Thymus (tissue), 11 donors: Measurements from ENCODE around the gene TMPRSS12. TPM values are rescaled to one million over a fixed set of nuclear protein-coding genes. Genes with fewer than 3 reads are reported as not detected.
"Not testable (repeated sequence)": the region's sequence is repeated elsewhere in the genome, so short reads cannot be mapped to it uniquely, and the experiment has no call there.

ENCODE experiments used
- DNase-seq, 9 donors: peaks; one replicate each; pipeline ENCODE4 v3.0.0-alpha.2; 2013; ENCODE audit warnings: low spot score in 9 of 9, low read depth in 6 of 9, missing footprints in 1 of 9
- H3K27ac ChIP-seq, 2 donors: one replicate each; pipeline ENCODE4 v1.5.1; 2013; ENCODE audit warnings: control low read depth in 1 of 2, low read depth in 1 of 2, low read length in 1 of 2, mild to moderate bottlenecking in 1 of 2, moderate library complexity in 1 of 2
- H3K27me3 ChIP-seq, 2 donors: one replicate each; pipeline ENCODE4 v1.5.1; 2013; ENCODE audit warnings: low read length in 1 of 2; ENCODE audit not compliant: control insufficient read depth in 2 of 2, insufficient read depth in 1 of 2
- H3K36me3 ChIP-seq, 2 donors: one replicate each; pipeline ENCODE4 v1.5.1; 2013; ENCODE audit warnings: low read length in 1 of 2, mild to moderate bottlenecking in 1 of 2, moderate library complexity in 1 of 2; ENCODE audit not compliant: control insufficient read depth in 2 of 2, insufficient read depth in 2 of 2
- H3K4me1 ChIP-seq, 2 donors: one replicate each; pipeline ENCODE4 v1.5.1; 2013; ENCODE audit warnings: low read length in 2 of 2; ENCODE audit not compliant: control insufficient read depth in 2 of 2, insufficient read depth in 2 of 2
- H3K4me3 ChIP-seq, 2 donors: one replicate each; pipeline ENCODE4 v1.5.1; 2013; ENCODE audit warnings: low read length in 2 of 2, control low read depth in 1 of 2, mild to moderate bottlenecking in 1 of 2
- H3K9me3 ChIP-seq, 2 donors: one replicate each; pipeline ENCODE4 v1.5.1; 2013; ENCODE audit warnings: low read length in 1 of 2, mild to moderate bottlenecking in 1 of 2; ENCODE audit not compliant: control insufficient read depth in 2 of 2, insufficient read depth in 1 of 2
- WGBS: extraction: QIAGEN DNeasy Blood & Tissue Kit; methylation state at CpG from one replicate; pipeline ENCODE4 v1.1.7; 2013; 5-methylcytosine and 5-hydroxymethylcytosine counted together
- polyA plus RNA-seq: library from polyadenylated mRNA; stranded (reverse); fragments of 200-250 nt; gene quantifications from one replicate; pipeline ENCODE4 v1.2.3, GENCODE V29; 2013
- total RNA-seq: library from RNA; stranded (reverse); fragments of 120-200 nt; gene quantifications from one replicate; pipeline ENCODE4 v1.2.4, GENCODE V29; 2013
- donor health status: healthy.

Gene TMPRSS12
- total and polyA plus RNA-seq, 2 donors, result not detected

DNA sequence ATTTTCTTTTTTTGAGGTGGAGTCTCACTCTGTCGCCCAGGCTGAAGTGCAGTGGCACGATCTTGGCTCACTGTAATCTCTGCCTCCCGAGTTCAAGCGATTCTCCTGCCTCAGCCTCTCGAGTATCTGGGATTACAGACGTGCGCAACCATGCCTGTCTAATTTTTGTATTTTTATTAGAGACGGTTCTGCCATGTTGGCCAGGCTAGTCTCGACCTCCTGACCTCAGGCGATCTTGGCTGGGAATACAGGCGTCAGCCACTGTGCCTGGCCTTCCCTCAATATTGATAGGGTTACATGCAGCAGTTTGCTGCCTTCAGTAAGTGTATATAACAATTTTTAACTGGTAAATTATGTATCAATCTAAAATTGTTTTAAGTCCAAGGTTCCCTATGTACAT lies 19.0 kb upstream of the TMPRSS12 start:
- H3K9me3 ChIP-seq, DNase-seq, H3K4me3 ChIP-seq, H3K27me3 ChIP-seq, H3K4me1 ChIP-seq, H3K27ac ChIP-seq, H3K36me3 ChIP-seq: not testable (repeated sequence)
- 99% methylated on average over 11 of the region's 11 CpGs for WGBS

DNA sequence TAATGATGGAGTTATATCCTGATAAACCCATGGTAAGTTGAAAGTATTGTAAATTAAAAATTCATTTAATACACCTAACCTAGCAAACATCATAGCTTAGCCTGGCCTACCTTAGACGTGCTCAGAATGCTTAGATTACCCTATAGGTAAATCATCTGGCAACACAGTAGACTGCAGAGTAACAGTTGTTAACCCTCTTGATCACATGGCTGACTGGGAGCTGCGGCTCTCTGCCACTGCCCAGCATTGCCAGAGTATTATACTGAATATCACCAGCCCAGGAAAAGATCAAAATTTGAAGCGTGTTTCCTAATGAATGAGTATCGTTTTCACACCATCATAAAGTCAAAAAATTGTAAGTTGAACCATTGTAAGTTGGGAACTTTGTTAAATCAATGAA lies 17.8 kb upstream of the TMPRSS12 start:
- no peaks in the 10 kb centered on the region for H3K9me3 ChIP-seq
- peaks cover 0 to 4% of the 10 kb centered on the region in 2 donors for H3K36me3 ChIP-seq
- H3K27me3 ChIP-seq, result no peaks in the 10 kb centered on the region
- peak overlapping the region in 1 of 2 donors; percentile 69 for H3K27ac ChIP-seq
- peaks cover 2 to 4% of the 10 kb centered on the region in 2 donors for H3K4me1 ChIP-seq
- DNase-seq, result no peak
- H3K4me3 ChIP-seq, result no peak overlapping the region
- 67% methylated on average over 4 of the region's 4 CpGs for WGBS

DNA sequence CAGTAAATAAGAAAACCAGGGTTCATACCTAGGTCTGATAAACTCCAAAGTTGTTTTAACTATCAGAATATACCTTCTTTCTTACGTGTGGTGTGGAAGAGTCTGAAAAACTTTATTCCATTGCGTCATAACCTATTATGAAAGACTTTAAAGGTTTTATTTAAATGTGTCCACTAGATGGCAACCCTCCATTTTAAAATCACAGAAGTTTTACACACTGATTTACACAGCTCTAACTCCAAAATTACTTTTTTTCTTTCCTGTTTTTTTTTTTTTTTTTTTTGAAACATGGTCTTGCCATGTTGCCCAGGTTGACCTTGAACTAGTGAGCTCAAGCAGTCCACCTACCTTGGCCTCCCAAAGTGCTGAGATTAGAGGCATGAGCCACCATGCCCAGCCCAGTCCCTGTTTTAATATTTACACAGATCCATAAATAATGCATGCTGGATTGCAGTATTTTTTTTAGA lies 17.3 kb upstream of the TMPRSS12 start:
- DNase-seq, result peak; percentile 11 to 83 (median 63)
- Histone ChIP-seq H3K9me3 (no peaks in the 10 kb centered on the region), H3K4me1 (peaks cover 2 to 4% of the 10 kb centered on the region in 2 donors), H3K36me3 (peaks cover 0 to 4% of the 10 kb centered on the region in 2 donors), H3K27ac (peak overlapping the region in 1 of 2 donors; percentile 69), H3K4me3 (no peak overlapping the region), H3K27me3 (no peaks in the 10 kb centered on the region)
- WGBS, result 6% methylated on average over 2 of the region's 2 CpGs

GRCh38 chr12:50828121-50828520 lies 14.6 kb upstream of the TMPRSS12 start:
- H3K27me3 ChIP-seq, result no peaks in the 10 kb centered on the region
- 95% methylated on average over 1 of the region's 1 CpG for WGBS
- H3K27ac ChIP-seq, result no peak overlapping the region
- H3K4me3 ChIP-seq, result no peak overlapping the region
- no peak for DNase-seq
- no peaks in the 10 kb centered on the region for H3K36me3 ChIP-seq
- peaks cover 2 to 4% of the 10 kb centered on the region in 2 donors for H3K4me1 ChIP-seq
- H3K9me3 ChIP-seq, result peaks cover 0 to 5% of the 10 kb centered on the region in 2 donors

DNA sequence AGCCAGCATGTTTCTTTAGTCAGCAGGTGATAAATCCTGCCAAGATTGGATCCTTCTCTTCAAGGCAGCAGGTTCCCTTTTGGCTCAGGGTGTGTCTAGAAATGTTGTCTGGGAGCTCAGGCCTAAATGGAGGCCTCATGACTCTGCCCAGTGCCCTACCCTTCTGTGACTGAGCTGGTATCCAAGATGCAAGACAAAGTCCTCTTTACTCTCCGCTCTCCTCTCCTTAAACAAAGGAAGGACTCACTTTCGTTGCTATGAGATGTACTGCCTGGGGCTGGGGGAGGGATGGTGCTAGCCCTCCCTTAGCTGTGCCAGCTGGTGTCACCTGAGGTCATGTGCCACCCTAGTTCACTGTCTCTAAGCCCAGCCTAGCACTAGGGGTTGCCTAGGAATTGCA lies 13.8 kb upstream of the TMPRSS12 start:
- 94% methylated on average over 2 of the region's 2 CpGs for WGBS
- H3K9me3 ChIP-seq, result peaks cover 0 to 7% of the 10 kb centered on the region in 2 donors
- no peaks in the 10 kb centered on the region for H3K36me3 ChIP-seq
- no peak for DNase-seq
- H3K27ac ChIP-seq, result no peak overlapping the region
- H3K4me1 ChIP-seq, result peaks cover 2 to 4% of the 10 kb centered on the region in 2 donors
- H3K4me3 ChIP-seq, result no peak overlapping the region
- no peaks in the 10 kb centered on the region for H3K27me3 ChIP-seq

DNA sequence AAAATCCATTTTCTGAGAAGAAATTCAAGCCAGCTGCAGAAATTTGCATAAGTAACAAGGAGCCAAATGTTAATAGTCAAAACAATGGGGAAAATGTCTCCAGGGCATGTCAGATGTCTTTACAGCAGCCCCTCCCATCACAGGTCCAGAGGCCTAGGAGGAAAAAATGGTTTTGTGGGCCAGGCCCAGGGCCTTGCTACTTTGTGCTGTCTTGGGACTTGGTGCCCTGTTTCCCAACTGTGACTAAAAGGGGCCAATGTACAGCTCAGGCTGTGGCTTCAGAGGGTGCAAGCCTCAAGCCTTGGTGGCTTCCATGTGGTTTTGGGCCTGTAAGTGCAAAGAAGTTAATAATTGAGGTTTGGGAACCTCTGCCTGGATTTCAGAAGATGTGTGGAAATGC lies 8.9 kb upstream of the TMPRSS12 start:
- not testable (repeated sequence) for H3K36me3 ChIP-seq, DNase-seq, H3K4me3 ChIP-seq

DNA sequence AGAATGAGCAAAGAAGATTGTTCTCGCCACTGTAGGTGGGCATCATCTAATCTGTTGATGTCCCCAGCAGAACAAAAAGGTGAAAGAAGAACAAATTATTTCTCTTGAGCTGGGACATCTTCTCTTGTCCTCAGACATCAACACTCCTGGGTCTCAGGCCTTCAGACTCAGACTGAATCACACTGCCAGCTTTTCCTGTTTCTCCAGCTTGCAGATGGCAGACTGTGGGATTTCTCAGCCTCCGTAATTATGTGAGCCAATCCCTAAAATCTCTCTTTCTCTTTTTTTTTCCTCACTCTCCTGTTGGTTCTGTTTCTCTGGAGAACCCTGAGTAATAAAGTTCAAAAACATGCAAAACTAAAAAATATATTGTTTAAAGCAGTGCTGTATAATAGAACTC lies 3.7 kb upstream of the TMPRSS12 start:
- H3K4me3 ChIP-seq, result no peak overlapping the region
- 94% methylated on average over 2 of the region's 2 CpGs for WGBS

More for the DNA sequence above, 8.9 kb upstream of the TMPRSS12 start:
- not testable (repeated sequence) for H3K4me1 ChIP-seq, H3K27ac ChIP-seq, H3K27me3 ChIP-seq
- peaks cover 2 to 15% of the 10 kb centered on the region in 2 donors for H3K9me3 ChIP-seq

GRCh38 chr12:50840809-50841487 lies 1.8 kb upstream of the TMPRSS12 start:
- DNase-seq, result peak in 1 of 9 donors; percentile 7
- H3K9me3 ChIP-seq, result peaks cover 0 to 7% of the 10 kb centered on the region in 2 donors
- H3K4me3 ChIP-seq, result no peak overlapping the region
- H3K36me3 ChIP-seq, result no peaks in the 10 kb centered on the region
- 98% methylated on average over 7 of the region's 7 CpGs for WGBS
- H3K4me1 ChIP-seq, result no peaks in the 10 kb centered on the region
- peaks cover 0 to 4% of the 10 kb centered on the region in 2 donors for H3K27me3 ChIP-seq
- H3K27ac ChIP-seq, result no peak overlapping the region

More for the DNA sequence above, 3.7 kb upstream of the TMPRSS12 start:
- Histone ChIP-seq H3K4me1 (no peaks in the 10 kb centered on the region), H3K27me3 (peaks cover 0 to 4% of the 10 kb centered on the region in 2 donors), H3K27ac (no peak overlapping the region), H3K9me3 (peaks cover under 1 to 13% of the 10 kb centered on the region in 2 donors), H3K36me3 (no peaks in the 10 kb centered on the region)
- DNase-seq, result no peak

- no peaks in the 10 kb centered on the region for H3K4me1 ChIP-seq
- H3K9me3 ChIP-seq, result peaks cover 0 to 7% of the 10 kb centered on the region in 2 donors
- no peaks in the 10 kb centered on the region for H3K36me3 ChIP-seq
- no peak overlapping the region for H3K4me3 ChIP-seq
- H3K27ac ChIP-seq, result no peak overlapping the region
- DNase-seq, result no peak
- WGBS, result 82% methylated on average over 7 of the region's 7 CpGs
- H3K27me3 ChIP-seq, result peaks cover 0 to 4% of the 10 kb centered on the region in 2 donors
Measured at GRCh38 chr12:50841716-50842531, 802 bp upstream of the TMPRSS12 start.
